MM.1S (cell line): ENCODE data around the gene ITGB5.

Experiments used
- CTCF ChIP-seq: fragments of 300-600 bp; sonication (generic); IDR thresholded peaks from 2 replicates; pipeline ENCODE4 v1.5.1; 2016; ENCODE audit warnings: antibody characterized with exemption, low read length, mixed read lengths
- EZH2 ChIP-seq: fragments of 300-600 bp; sonication (generic); optimal IDR thresholded peaks from 2 replicates; pipeline ENCODE3; 2017; ENCODE audit warnings: low read depth, mild to moderate bottlenecking, antibody characterized with exemption, low read length, mixed read lengths
- EZH2phosphoT487 ChIP-seq: fragments of 300-600 bp; sonication (generic); IDR thresholded peaks from 2 replicates; pipeline ENCODE4 v1.6.1; 2018; ENCODE audit warnings: antibody characterized with exemption, low read length

GRCh38 chr3:124847863-124848262 is 39.3 kb downstream of the ITGB5 start:
- TF ChIP-seq CTCF (no peak), EZH2 (no peak), EZH2phosphoT487 (no peak)
